IPS-18c (cell line): ENCODE results near the gene CTNNA3.
"Not testable (repeated sequence)": the region's sequence is repeated elsewhere in the genome, so short reads cannot be mapped to it uniquely, and the experiment has no call there.

Source experiments
- H3K4me3 ChIP-seq: 2 replicates; pipeline ENCODE4 v1.7.0; 2013; ENCODE audit warnings: low read depth, mild to moderate bottlenecking, low read length, moderate library complexity; ENCODE audit not compliant: insufficient read depth
- H3K9me3 ChIP-seq: one replicate; pipeline ENCODE4 v1.6.1; 2013; ENCODE audit warnings: mild to moderate bottlenecking, low read length, moderate library complexity; ENCODE audit not compliant: control insufficient read depth, insufficient read depth

Gene CTNNA3

GRCh38 chr10:67612577-67613537 is 83.1 kb downstream of the CTNNA3 start:
- no peaks in the 10 kb centered on the region for H3K9me3 ChIP-seq
- H3K4me3 ChIP-seq = no peak overlapping the region

DNA sequence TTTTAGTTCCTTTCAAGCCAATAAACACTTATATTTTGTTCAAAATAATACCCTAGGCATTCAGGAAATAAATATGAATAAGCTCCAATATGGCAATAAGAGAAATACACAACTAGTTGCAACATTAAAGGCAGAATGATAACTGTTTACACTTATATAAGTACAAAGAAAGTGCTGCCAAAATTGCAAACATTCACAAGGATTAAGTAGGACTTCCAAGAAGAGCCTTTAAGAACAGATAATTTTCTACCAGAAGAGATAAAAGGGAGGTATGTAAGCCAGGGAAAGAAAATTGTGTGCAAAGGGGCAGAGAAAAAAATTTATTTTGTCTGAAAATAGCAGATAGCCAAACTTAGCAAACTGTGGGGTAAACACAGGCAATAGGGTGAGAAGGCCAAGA is 83.8 kb downstream of the CTNNA3 start:
- Histone ChIP-seq H3K4me3 (no peak overlapping the region), H3K9me3 (no peaks in the 10 kb centered on the region)

DNA sequence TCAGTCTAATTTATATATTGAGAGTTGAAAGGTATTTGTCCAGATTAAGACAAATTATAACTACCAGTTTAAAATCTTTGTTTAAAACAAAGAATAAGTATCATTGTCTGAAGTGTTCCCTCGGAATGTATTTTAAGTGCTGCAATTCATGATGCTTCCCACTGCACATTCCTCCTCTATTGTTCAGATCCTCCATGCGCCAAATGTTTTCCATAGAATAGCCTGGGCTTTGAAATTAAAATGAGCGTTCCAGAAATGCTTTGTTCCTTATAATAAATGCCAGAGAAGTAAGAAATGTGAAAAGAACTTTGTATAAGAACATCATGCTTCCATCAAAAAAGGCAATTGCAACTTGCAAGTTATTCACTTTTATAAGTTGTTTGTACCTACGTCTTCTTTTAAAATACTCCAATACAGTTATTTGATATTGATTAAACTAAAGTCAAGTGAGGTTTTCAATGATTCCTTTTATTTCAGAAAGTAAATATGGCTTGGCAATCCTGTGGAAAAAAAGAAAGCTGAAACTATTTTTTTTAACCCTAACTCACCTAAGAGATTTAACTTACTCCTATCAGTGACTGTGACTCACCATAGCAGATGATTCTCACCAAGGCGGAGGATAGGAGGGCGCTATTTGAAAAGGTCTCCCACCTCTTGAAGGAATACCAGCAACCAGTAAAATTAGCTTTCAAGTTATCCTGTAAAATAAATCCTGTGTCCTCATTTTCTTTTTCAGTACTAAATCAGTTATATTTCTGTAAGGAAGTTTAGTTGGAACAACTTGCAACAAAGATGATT is 85.8 kb downstream of the CTNNA3 start:
- Histone ChIP-seq H3K9me3 (no peaks in the 10 kb centered on the region), H3K4me3 (no peak overlapping the region)

- no peaks in the 10 kb centered on the region for H3K9me3 ChIP-seq
- no peak overlapping the region for H3K4me3 ChIP-seq
Observed at GRCh38 chr10:67608001-67608400, 88.0 kb downstream of the CTNNA3 start.

DNA sequence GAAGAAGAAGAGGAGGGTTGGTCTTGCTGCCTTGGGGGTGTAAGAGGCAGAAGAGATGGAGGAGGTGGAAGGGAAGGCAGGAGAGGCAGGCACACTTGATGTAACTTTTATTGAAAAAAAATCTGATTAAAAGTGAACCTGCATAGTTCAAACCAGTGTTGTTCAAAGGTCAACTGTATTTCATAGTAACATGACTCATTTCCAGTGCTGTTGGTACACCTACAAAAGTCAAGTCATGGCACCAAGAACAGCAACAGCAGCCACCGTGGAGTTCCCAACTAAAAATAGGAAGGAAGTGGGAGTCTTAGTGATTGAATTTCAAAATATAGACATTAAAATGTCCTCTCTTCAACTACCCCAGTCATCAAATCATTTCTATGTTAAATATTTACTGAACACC is 88.5 kb downstream of the CTNNA3 start:
- H3K9me3 ChIP-seq = no peaks in the 10 kb centered on the region
- H3K4me3 ChIP-seq = no peak overlapping the region

- H3K9me3 ChIP-seq = no peaks in the 10 kb centered on the region
- no peak overlapping the region for H3K4me3 ChIP-seq
Observed at GRCh38 chr10:67606572-67606971, 89.4 kb downstream of the CTNNA3 start.

GRCh38 chr10:67603701-67604100 is 92.3 kb downstream of the CTNNA3 start:
- Histone ChIP-seq H3K4me3 (no peak overlapping the region), H3K9me3 (no peaks in the 10 kb centered on the region)

- no peak overlapping the region for H3K4me3 ChIP-seq
- H3K9me3 ChIP-seq = no peaks in the 10 kb centered on the region
Observed at GRCh38 chr10:67603086-67603485, 92.9 kb downstream of the CTNNA3 start.

DNA sequence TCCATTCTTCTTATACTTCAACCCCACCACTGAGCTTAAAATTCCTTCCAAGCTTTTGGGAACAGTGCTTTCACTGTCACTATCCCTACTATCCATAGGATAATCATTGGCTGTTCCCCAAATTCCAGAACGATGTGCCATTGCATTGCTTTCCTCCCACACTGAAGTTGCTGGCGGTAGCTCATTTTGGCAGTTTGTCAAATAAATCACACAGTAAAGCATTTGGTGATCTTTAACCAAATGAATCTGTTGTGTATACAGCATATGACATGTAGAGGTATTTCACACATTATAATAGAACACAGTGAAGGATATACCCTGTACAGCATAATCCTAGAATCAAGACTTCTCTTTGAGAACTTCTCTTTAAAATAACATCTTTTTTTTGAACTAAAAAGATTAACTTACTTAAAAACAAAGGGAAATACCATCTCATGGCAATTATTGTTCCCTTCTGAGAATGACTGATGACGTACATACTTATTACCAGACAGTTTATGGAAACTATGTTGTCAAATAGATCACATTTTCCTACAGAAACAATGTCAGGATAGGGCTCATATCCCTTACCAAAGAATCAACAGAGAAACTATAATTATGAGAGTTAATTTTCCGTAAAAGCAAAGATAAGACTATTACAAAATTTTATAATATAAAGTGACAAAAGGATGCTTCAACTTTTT is 93.6 kb downstream of the CTNNA3 start:
- Histone ChIP-seq H3K9me3 (no peaks in the 10 kb centered on the region), H3K4me3 (no peak overlapping the region)

DNA sequence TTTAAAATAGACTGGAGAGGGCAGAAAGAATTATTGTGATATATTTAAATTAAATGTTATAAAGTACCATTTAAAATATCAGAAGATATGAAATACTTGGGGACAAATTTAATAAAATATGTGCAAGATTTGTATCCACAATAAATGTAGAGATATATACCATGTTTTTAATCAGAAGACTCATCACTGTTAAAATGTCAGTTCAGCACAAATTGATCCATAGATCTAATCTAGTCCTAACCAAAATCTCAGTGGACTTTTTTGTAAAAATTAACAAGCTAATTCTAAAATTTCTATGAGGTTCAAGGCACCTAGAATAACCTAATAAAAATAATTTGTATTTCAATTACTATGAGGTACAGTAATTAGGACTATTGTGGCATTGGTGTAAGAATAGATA is 96.4 kb downstream of the CTNNA3 start:
- H3K9me3 ChIP-seq = no peaks in the 10 kb centered on the region

DNA sequence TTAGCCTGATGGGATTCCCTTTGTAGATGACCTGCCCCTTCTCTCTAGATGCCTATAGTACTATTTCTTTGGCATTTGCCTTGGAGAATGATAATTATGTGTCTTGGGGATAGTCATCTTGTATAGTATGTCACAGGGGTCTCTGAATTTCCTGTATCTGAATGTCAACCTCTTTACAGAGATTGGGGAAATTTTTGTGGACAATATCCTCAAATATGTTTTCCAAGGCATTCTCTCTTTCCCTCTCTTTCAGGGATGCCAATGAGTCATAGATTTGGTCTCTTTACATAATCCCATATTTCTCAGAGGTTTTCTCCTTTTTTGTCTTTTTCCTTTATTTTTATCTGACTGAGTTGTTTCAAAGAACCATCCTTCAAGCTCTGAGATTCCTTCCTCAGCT is 99.4 kb downstream of the CTNNA3 start:
- Histone ChIP-seq H3K9me3 (no peaks in the 10 kb centered on the region), H3K4me3 (no peak overlapping the region)

More for the DNA sequence above, 96.4 kb downstream of the CTNNA3 start:
- no peak overlapping the region for H3K4me3 ChIP-seq

GRCh38 chr10:67587771-67588170 is 108.2 kb downstream of the CTNNA3 start:
- H3K9me3 ChIP-seq = peaks cover 5% of the 10 kb centered on the region
- no peak overlapping the region for H3K4me3 ChIP-seq

GRCh38 chr10:67575532-67575931 is 120.5 kb downstream of the CTNNA3 start:
- no peak overlapping the region for H3K4me3 ChIP-seq
- no peaks in the 10 kb centered on the region for H3K9me3 ChIP-seq

DNA sequence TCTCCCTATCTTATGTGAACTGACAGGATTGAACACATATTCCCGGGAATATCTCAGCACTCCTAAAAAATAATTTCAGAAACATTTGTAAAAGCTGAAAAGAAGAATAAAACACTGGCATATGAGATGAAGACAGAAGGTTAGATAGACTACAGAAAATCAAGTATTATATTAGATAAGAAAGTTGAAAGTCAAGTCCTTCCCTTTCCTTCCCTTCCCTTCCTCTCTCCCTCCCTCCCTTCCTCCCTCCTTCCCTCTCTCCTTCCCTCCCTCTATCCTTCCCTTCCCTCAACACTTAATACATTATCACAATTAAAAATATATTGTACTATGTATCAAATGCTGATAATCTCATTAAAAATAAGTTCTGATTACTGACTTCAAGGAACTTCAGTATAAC is 122.5 kb downstream of the CTNNA3 start:
- Histone ChIP-seq H3K4me3 (no peak overlapping the region), H3K9me3 (no peaks in the 10 kb centered on the region)

- Histone ChIP-seq H3K4me3 (no peak overlapping the region), H3K9me3 (no peaks in the 10 kb centered on the region)
Observed at GRCh38 chr10:67571503-67571902, 124.5 kb downstream of the CTNNA3 start.

DNA sequence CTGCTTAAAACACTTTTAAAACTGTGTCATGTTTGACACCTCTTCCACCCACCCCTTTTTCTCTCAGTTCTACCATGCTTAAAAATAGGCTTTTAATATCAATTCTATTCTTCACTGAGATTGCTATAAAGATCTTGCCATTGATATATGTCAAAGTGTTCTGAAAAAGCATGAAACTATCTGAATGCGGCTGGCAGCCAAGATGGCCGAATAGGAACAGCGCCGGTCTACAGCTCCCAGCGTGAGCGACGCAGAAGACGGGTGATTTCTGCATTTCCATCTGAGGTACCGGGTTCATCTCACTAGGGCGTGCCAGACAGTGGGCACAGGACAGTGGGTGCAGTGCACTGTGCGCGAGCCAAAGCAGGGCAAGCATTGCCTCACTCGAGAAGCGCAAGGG is 137.7 kb downstream of the CTNNA3 start:
- not testable (repeated sequence) for H3K4me3 ChIP-seq, H3K9me3 ChIP-seq

DNA sequence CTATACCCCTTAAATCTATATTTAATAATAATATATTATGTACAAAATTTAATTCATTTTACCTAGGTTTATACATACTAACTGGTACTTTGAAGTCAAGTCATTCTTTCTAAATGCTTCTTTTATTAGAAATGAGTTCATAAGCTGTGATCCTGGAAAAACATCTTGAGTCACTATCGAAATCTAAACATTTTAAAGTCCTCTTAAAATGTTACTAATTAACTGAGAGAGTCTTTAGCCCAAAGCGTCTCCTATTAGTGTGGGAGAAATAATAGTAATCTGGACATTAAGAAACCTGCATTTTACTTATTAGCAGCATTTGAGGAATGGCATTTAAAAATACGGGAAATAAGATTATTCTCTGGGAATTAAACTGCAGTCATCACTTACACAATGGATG is 142.7 kb downstream of the CTNNA3 start:
- no peak overlapping the region for H3K4me3 ChIP-seq
- H3K9me3 ChIP-seq = no peaks in the 10 kb centered on the region
